Activated CD4-positive, alpha-beta T cell treated with anti-CD3 and anti-CD28 coated beads for 36 hours (primary cell): Measurements from ENCODE around the gene CHCHD10. TPM values are rescaled to one million over a fixed set of nuclear protein-coding genes. Genes with fewer than 3 reads are reported as not detected.

Source experiments
- ATAC-seq: fragments of 200-7000 bp; cut with Tn5 transposase; one replicate; pipeline ENCODE4 v1.10.0; 2021; ENCODE audit warnings: mild to moderate bottlenecking, moderate library complexity
- CTCF ChIA-PET: fragments of 350-600 bp; sonication (Branson Sonifier 250); formaldehyde crosslinking; loops from one replicate; lab custom pipeline; 2021; ENCODE audit warnings: antibody characterized with exemption; lab: Charles Lee
- POLR2A ChIA-PET: fragments of 350-600 bp; sonication (Branson Sonifier 250); formaldehyde crosslinking; loops from one replicate; lab custom pipeline; 2021; ENCODE audit warnings: antibody characterized with exemption, inconsistent platforms; lab: Charles Lee
- DNase-seq: peaks from one replicate; pipeline ENCODE4 v3.0.0-alpha.2; 2020
- H3K27ac Mint-ChIP-seq: one replicate; pipeline ENCODE4 v1.8.0; 2021; ENCODE audit warnings: mixed read lengths
- H3K27me3 Mint-ChIP-seq: one replicate; pipeline ENCODE4 v1.8.0; 2021; ENCODE audit warnings: mixed read lengths
- H3K36me3 Mint-ChIP-seq: one replicate; pipeline ENCODE4 v1.8.0; 2021; ENCODE audit warnings: low read depth, mixed read lengths
- H3K4me1 Mint-ChIP-seq: one replicate; pipeline ENCODE4 v1.8.0; 2021; ENCODE audit warnings: mixed read lengths
- H3K4me3 Mint-ChIP-seq: one replicate; pipeline ENCODE4 v1.8.0; 2021; ENCODE audit warnings: mild to moderate bottlenecking, moderate library complexity, mixed read lengths
- H3K9me3 Mint-ChIP-seq: one replicate; pipeline ENCODE4 v1.8.0; 2021; ENCODE audit warnings: low read depth, mixed read lengths
- intact Hi-C, 2 experiments: fragments of 100-400 bp; cut with DNase I in 1 of 2; cut with micrococcal nuclease in 1 of 2; formaldehyde crosslinking; loops; one replicate each; pipeline versions ENCODE4 v1.14.2 to v1.15.1; 2022 to 2024; cut with DNase I, micrococcal nuclease
- total RNA-seq, 2 experiments: library from RNA; stranded (reverse); gene quantifications; one replicate each; pipeline ENCODE4 v1.2.3, GENCODE V29; 2021

CHCHD10 gene
- total RNA-seq, 2 experiments from 2014 or later = 131 to 134 TPM

GRCh38 chr22:23716811-23717801 lies 50.7 kb downstream of the CHCHD10 start:
- Mint-ChIP-seq H3K27ac (peak overlapping the region; percentile 73), H3K27me3 (no peaks in the 10 kb centered on the region), H3K4me1 (peaks cover 24% of the 10 kb centered on the region), H3K4me3 (peak overlapping the region; percentile 73), H3K9me3 (no peaks in the 10 kb centered on the region), H3K36me3 (peaks cover 16% of the 10 kb centered on the region)
- ChIA-PET POLR2A (interaction anchor here (1.5 kb wide), 1 partner anchor 177 kb away, joined by 3 read pairs; the partner anchor contains the start of gene MIF), CTCF (interaction anchor here (0.7 to 1.6 kb wide), 3 partner anchors 10 to 50 kb away, joined by 3 to 4 read pairs (median 3); no protein-coding TSS in a partner anchor)
- ATAC-seq (peak; percentile 90), DNase-seq (peak; percentile 89)
- intact Hi-C loops = loop anchor here (1.0 to 10.0 kb wide), 6 partner anchors 21 to 390 kb away; partner anchors contain the start of genes CABIN1 (in 1 of the 2) and ZNF70 (in 1 of the 2)

Other genes with a start within 250 kb of the CHCHD10 start
- not detected for gene IGLL1, start 187.7 kb downstream of the CHCHD10 start, total RNA-seq
- under 1 TPM; 0.41 to 0.65 TPM for gene DRICH1, start 135.7 kb downstream of the CHCHD10 start, total RNA-seq
- 10 to 100 TPM; 13.5 to 14.6 TPM for gene RGL4, start 77.0 kb downstream of the CHCHD10 start, total RNA-seq
- gene ZNF70, start 16.9 kb downstream of the CHCHD10 start, total RNA-seq = 1 to 10 TPM; 1.6 to 1.7 TPM
- under 1 TPM in 1 of 2 experiments, not detected in 1; 0.80 TPM for gene VPREB3, start 13.5 kb downstream of the CHCHD10 start, total RNA-seq
- 1 to 10 TPM in 1 of 2 experiments, under 1 TPM in 1; 0.30 to 1.3 TPM for gene C22orf15, start 5.0 kb downstream of the CHCHD10 start, total RNA-seq
- gene MMP11, start 4.9 kb upstream of the CHCHD10 start, total RNA-seq = 1 to 10 TPM in 1 of 2 experiments, under 1 TPM in 1; 0.32 to 1.1 TPM
- gene SMARCB1, start 19.0 kb upstream of the CHCHD10 start, total RNA-seq = 10 to 100 TPM; 78.2 to 95.2 TPM
- gene DERL3, start 71.0 kb upstream of the CHCHD10 start, total RNA-seq = 1 to 10 TPM; 5.2 to 5.7 TPM
- gene SLC2A11, start 89.9 kb upstream of the CHCHD10 start, total RNA-seq = 1 to 10 TPM; 7.6 to 7.7 TPM
- 1,000 to 10,000 TPM; 1,478 to 1,739 TPM for gene MIF, start 126.4 kb upstream of the CHCHD10 start, total RNA-seq
- gene GSTT2B, start 193.2 kb upstream of the CHCHD10 start, total RNA-seq = not detected
- gene DDTL, start 198.9 kb upstream of the CHCHD10 start, total RNA-seq = 1 to 10 TPM; 2.3 to 2.8 TPM
- 100 to 1,000 TPM in 1 of 2 experiments, 10 to 100 TPM in 1; 91.3 to 118 TPM for gene DDT, start 206.5 kb upstream of the CHCHD10 start, total RNA-seq
- not detected for gene GSTT2, start 212.2 kb upstream of the CHCHD10 start, total RNA-seq
- gene GSTT4, start 237.5 kb upstream of the CHCHD10 start, total RNA-seq = not detected
- gene CABIN1, start 243.3 kb upstream of the CHCHD10 start, total RNA-seq = 100 to 1,000 TPM in 1 of 2 experiments, 10 to 100 TPM in 1; 95.9 to 102 TPM